ENCODE measurements around the gene BSPH1.
A peak's percentile ranks its signal among the peaks of the same experiment; 100 is the strongest.

The BSPH1 gene

GRCh38 chr19:47994209-47994802 is 2.3 kb upstream of the BSPH1 start, which contains the start of gene ELSPBP1 (continued):
- TF ChIP-seq CTCF (tag by site-specific recombination; IDR thresholded peaks at IDR 0.05) (no peak), ZNF223 (tag by site-specific recombination; IDR thresholded peaks at IDR 0.05) (no peak), ZNF184 (tag by site-specific recombination; IDR thresholded peaks at IDR 0.05) (no peak), GLI2 (tag by site-specific recombination; IDR thresholded peaks at IDR 0.05; ENCODE audit: borderline replicate concordance, low read depth) (no peak), INSM2 (tag by site-specific recombination; IDR thresholded peaks at IDR 0.05) (no peak), GLI4 (tag by site-specific recombination; IDR thresholded peaks at IDR 0.05) (no peak), ZBTB1 (tag by site-specific recombination; IDR thresholded peaks at IDR 0.05) (no peak), ZNF600 (tag by site-specific recombination; IDR thresholded peaks at IDR 0.05) (no peak), REPIN1 (tag by site-specific recombination; IDR thresholded peaks at IDR 0.05; ENCODE audit: low read depth) (no peak), ZNF324 (tag by site-specific recombination; IDR thresholded peaks at IDR 0.05) (no peak), ZNF148 (tag by site-specific recombination; IDR thresholded peaks at IDR 0.05; ENCODE audit: borderline replicate concordance) (no peak), ZBTB48 (tag by site-specific recombination; IDR thresholded peaks at IDR 0.05) (0 out of 2 replicates have a peak, but pooled peaks have one; percentile 39), PRDM1 (tag by site-specific recombination; IDR thresholded peaks at IDR 0.05) (no peak), ZNF354C (tag by site-specific recombination; IDR thresholded peaks at IDR 0.05; ENCODE audit: borderline replicate concordance, low read depth) (no peak), ZNF398 (tag by site-specific recombination; IDR thresholded peaks at IDR 0.05) (peak; percentile 82), TRIM28 (IDR thresholded peaks at IDR 0.05; ENCODE audit: borderline replicate concordance, low read length) (0 out of 2 replicates have a peak, but pooled peaks have one; percentile 49), ZNF530 (tag by site-specific recombination; IDR thresholded peaks at IDR 0.05; ENCODE audit: low read depth) (no peak), YY1 (tag by site-specific recombination; IDR thresholded peaks at IDR 0.05) (no peak), ZBTB8A (tag by site-specific recombination; IDR thresholded peaks at IDR 0.05) (no peak), ZBTB20 (tag by site-specific recombination; IDR thresholded peaks at IDR 0.05) (0 out of 2 replicates have a peak, but pooled peaks have one; percentile 7), KLF10 (tag by site-specific recombination; IDR thresholded peaks at IDR 0.05) (no peak), ZNF488 (tag by site-specific recombination; IDR thresholded peaks at IDR 0.05) (no peak), ZNF157 (tag by site-specific recombination; IDR thresholded peaks at IDR 0.05) (no peak), SCRT2 (tag by site-specific recombination; IDR thresholded peaks at IDR 0.05) (no peak), ZNF48 (tag by site-specific recombination; IDR thresholded peaks at IDR 0.05) (no peak), SALL2 (tag by site-specific recombination; IDR thresholded peaks at IDR 0.05; ENCODE audit: borderline replicate concordance) (no peak), ZNF121 (tag by site-specific recombination; IDR thresholded peaks at IDR 0.05) (no peak), ZNF692 (tag by site-specific recombination; IDR thresholded peaks at IDR 0.05) (peak; percentile 74), HIC1 (tag by site-specific recombination; IDR thresholded peaks at IDR 0.05) (peak; percentile 44; the same call in 1 of the 2 replicates)
